ENCODE data around the gene DKK3.

DKK3 gene

DNA sequence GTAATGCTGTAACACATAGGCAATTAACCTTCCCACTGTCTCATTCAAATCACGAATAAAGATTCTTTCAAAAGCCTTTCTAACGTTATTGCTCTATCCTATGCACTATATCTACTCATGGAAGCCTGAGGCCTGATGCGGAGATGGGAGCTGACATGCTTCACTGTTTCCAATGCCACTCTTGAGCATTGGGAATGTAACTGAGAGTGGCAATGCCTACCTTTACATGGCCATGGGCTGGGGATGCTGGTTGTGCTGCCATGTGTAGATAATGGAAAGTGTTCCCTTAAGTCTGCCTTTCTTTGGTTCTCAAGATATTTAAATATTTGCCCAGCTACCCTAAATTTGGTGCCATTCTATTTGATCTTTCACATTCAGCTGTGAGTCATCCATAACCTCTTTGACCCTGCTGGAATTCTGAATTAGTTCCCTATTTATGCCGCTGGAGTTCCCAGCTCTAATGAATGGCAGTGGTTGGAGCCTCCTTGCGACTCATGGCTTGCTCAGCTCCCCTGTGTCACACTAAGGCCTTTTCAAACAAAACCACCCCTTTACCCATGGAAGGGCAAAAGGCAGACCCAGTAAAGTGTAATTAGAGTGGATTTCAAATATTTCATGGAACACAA, 21.4 kb upstream of the DKK3 start:
- DNase-seq, result peak; percentile 80

DNA sequence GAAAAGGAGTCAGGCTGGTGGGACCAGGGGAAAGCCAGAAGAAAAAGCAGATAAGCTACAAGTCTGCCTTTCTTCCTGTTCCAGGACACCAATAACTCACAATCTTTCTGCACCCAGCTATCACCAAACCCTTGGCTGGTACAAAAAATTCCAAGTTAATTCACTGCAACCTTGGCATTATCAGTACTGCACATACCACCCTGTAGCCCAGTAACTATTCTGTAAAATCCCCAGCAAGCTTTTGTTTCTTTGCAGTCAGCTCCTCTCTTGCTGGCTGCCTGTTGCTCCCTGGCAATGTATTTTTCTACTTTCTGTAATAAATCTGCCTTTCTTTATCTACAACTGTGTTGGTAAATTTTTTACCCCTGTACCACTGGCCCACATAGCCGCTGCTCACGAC, 20.7 kb upstream of the DKK3 start:
- no peak for DNase-seq

- no peak for DNase-seq
These were observed 19.9 kb upstream of the DKK3 start for GRCh38 chr11:12028303-12028702.

DNA sequence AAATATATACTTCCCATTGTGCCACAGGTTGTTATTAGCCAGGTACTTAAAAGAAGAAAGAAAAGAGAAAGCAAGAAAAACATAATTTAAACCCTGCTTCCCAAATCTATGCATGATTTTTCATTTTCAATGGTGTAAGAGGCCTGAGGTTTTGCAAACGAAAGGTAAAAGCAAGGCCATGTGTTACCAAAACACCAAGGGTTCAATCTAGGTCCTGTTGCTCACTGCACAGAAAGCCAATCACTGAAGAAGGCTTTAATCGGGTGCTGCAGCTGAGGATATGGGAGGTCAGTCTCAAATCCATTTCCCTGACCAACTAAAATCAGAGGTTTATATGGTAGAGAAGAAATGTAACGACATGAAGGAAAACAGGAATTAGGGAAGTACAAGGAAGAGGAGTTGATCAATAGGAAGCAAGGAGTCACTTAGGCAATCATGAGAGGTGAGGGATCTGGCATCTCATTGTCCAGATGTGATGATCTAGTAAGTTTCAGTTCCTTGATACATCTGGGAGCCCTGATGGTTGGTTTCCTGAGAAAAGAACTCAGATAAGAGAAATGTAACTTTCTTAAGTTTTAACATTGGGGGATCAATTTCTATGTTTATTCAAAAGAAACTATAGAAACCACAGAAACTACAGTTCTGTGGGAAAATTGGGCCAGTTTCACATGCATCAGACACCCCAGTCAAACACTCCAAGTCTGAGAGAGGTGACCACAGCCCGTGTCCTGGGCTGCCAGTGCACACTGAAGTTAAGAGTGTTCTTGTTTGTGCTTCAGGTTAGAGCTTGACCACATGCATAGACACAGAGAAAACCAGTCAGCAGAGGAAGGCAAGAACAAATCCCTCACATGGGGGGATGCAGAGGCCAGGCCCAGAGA, 18.1 kb upstream of the DKK3 start:
- no peak for DNase-seq

DNA sequence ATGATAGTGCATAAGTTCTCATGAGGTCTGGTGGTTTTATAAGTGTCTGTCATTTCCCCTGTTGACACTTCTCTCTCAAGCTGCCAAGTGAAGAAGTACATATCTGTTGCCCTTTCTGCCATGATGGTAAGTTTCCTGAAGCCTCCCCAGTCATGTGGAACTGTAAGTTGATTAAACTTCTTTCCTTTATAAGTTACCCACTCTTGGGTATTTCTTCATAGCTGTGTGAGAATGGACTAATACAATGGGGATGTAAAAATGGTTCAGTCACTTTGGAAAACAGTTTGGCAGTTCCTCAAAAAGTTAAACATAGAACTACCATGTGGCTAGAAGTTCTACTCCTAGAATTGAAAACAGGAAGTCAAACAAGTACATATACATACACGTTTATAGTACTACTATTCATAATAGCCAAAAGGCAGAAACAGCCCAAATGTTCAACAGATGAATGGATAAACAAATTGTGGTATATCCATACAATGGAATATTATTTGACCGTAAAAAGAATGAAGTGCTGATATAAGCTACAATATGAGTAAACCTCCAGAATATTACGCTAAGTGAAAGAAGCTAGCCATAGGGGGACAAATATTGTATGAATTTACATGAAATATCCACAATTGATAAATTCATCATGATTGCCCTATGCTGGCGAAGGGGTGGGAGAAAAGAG, 16.0 kb upstream of the DKK3 start:
- DNase-seq, result no peak

- DNase-seq, result no peak
These were observed 14.6 kb upstream of the DKK3 start for GRCh38 chr11:12023015-12023414.

DNA sequence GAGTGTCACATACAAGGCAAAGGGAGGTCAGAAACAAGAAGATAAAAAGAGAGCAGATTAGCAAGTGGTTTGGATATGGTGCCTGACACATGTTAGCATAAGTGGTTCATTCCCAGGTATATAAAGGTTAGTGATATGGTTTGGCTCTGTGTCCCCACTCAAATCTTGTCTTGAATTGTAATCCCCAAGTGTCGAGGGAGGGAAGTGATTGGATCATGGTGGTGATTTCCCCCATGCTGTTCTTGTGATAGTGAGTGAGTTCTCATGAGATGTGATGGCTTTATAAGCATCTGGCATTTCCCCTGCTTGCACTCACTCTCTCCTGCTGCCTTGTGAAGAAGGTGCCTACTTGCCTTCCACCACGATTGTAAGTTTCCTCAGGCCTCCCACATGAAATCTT, 12.1 kb upstream of the DKK3 start:
- no peak for DNase-seq

DNA sequence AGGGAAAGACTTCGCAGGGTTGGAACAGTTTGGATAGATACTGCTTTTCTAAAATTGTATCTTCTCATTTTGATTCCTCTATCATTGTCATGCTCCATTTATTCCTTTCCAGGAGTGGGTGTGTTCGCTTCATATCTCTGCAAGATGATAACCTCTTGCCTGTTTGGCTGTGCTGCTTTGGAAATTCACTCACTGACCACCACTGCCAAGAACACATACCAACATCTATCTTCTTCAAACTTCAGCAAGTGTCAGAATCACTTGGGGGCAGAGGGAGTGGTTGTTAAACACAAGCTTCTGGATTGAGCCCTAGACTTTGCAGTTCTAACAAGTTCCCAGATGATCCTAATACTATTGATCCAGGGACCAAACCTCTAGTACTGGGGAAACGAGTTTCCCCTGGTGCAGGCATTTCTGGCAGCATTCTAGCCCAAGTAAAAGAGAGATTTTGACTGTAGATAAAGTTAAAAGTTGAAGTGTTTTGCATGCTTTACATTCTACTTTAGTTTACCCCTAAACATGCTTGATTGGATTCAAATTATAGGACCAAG, 11.5 kb upstream of the DKK3 start:
- no peak for DNase-seq

GRCh38 chr11:12019337-12019736, 10.9 kb upstream of the DKK3 start:
- peak; percentile 56 for DNase-seq

DNA sequence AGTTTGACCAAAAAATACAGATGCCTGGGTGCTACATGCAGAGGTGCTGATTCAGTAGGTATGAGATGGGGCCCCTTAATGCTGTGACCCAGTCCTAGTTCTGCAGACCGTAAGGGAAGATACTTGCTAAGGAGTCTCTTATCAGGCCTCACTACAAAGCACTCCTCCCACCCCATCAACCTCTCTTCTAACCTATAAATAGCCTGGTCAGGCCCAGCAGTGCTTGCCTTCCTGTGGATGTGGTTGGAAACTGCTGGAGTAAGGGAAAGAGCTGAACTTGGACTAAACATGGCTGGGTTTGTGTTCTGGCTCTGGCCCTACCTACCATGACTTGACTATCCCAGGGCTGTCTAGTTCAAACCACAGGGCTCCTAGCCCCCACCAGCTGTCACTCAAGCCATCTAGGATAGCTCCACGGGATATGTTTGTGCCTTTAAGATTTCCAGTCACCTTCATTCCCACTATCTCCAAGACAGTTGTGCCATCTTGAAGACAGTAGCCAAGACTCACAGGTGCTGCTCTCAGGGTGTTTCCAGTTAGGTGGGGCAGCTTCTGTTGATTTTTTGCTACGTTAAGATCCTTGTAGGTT, 9.5 kb upstream of the DKK3 start:
- DNase-seq, result peak; percentile 34

DNA sequence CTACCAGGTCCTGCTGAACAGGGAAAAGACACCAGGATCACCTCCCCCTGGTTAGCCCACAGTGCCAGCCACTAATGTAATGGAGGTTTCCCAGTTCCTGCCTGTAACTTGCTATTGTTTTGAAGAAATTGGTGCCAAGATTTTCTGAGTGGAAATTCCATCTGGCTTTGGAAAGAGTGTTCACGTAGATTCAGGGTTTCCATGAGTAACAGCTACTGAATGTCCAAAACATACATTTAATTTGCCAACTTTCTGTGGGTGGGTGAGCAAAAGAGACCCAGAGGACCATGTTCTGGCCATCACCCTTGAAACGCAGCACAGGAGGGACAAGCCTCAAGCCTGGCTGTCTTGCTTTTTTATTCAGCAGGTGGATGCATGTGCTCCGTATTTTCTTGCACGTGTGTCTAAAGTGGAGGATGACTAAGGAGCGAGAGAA, 8.8 kb upstream of the DKK3 start:
- DNase-seq, result peak; percentile 76

- no peak for DNase-seq
These were observed 7.8 kb upstream of the DKK3 start for GRCh38 chr11:12016246-12016645.

GRCh38 chr11:12015486-12015885, 7.1 kb upstream of the DKK3 start:
- no peak for DNase-seq

DNA sequence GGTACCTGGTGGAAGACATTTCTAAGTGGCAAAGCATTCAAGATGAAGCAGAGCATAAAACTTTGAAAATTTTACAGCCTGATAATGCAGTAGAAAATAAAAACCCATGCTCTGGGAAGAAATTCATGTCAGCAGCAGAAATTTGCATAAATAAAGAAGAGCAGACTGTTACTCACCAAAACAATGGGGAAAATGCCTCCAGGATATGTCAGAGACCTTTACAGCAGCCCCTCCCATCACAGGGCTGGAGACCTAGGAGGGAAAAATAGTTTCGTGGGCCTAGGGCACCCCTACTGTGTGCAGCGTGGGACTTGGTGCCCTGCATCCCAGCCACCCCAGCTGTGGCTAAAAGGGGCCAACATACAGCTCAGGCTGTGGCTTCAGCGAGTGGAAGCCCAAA, 5.4 kb upstream of the DKK3 start:
- no peak for DNase-seq

- no peak for DNase-seq
These were observed 1.3 kb upstream of the DKK3 start for GRCh38 chr11:12009617-12010321.

DNA sequence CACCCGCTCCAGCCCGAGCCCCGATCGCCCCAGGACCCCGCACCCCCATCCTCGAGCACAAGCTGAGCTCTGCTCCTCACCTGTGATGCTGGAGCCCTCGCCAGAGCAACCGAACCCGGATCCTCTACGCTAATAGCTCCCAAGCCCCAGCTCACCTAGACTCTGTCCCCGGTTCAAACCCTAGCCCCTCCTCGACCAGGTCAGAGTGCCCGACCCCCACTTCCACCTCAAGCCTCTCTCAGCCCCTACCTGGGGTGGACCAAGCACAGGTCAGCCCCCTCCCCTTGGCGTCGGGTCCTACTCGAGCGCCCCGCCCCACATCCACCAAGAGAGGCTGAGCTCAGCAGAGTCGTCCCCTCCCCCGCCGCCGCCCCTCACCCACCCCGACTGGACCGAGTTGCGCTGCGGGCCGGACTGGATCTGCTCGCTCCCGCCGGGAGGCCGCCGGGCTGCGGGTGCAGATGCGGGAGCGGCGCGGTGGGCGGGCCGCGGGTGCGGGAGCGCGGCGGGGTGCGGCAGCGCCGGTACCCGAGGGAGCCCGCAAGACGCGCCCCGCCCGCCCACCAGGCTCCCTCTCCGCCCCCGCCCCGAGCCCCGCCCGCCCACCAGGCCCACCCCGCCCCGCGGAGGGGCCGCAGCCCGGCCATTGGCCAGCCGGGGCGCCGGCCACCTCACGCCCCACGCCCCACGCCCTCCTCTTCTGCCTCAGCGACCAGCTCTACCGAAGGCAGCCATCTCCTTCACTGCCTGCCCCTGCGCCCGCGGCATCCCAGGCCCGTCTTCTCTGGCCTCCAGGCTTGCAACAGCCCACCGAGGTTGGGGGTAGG, 577 bp upstream of the DKK3 start:
- DNase-seq, result peak; percentile 67

GRCh38 chr11:12007230-12007593, 1.2 kb downstream of the DKK3 start:
- DNase-seq, result no peak

GRCh38 chr11:12006552-12007229, 1.7 kb downstream of the DKK3 start:
- DNase-seq, result no peak

DNA sequence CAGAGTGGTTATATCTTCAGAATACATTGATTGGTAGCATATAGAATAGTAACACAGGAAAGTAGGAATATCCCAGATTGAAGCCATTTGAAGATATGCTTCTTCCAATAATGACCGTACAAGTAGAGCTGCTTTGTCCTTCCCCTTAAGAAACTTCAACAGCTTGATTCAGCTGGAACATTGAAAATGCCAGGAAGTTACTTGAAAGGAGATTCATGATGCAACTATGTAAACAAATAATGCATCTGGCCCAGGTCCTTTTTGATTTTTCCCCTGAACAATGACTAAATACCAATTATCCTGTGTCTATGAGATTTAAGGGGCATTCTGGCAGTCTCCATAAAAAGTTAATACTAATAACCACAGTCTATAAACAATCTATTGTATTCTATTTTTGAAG, 3.0 kb downstream of the DKK3 start:
- peak; percentile 62 for DNase-seq

DNA sequence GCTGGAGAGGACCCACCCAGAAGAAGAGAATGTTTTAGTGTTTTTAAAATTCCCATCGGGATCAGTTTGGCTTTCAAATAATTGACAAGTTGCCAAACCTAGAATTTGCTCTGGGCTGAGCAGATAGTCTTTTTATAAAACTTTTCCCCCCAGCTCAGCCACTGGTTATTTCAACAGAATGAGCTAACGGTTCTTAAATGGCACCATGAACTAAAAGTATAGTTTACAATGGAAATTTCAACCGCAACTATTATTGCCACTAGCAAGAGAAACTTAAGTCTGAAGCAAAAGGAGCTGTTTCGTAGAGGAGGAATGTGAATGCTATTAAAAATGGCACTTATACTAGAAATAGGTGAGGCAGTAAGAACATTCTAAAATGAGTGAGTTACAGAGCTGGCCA, 3.4 kb downstream of the DKK3 start:
- no peak for DNase-seq

GRCh38 chr11:12003815-12004214, 4.6 kb downstream of the DKK3 start:
- no peak for DNase-seq

All from fibroblast of skin of right biceps (primary cell).